GM12892 (cell line): ENCODE data around the gene PPP1R37.

ENCODE experiments used
- POLR2A ChIP-seq: IDR thresholded peaks from 2 replicates; pipeline ENCODE4 v1.6.1; 2011; ENCODE audit warnings: low read depth, low read length, control low read depth
- TAF1 ChIP-seq: IDR thresholded peaks from 2 replicates; pipeline ENCODE4 v1.6.1; 2011; ENCODE audit warnings: low read depth, mild to moderate bottlenecking, control low read depth, low read length, borderline replicate concordance

DNA sequence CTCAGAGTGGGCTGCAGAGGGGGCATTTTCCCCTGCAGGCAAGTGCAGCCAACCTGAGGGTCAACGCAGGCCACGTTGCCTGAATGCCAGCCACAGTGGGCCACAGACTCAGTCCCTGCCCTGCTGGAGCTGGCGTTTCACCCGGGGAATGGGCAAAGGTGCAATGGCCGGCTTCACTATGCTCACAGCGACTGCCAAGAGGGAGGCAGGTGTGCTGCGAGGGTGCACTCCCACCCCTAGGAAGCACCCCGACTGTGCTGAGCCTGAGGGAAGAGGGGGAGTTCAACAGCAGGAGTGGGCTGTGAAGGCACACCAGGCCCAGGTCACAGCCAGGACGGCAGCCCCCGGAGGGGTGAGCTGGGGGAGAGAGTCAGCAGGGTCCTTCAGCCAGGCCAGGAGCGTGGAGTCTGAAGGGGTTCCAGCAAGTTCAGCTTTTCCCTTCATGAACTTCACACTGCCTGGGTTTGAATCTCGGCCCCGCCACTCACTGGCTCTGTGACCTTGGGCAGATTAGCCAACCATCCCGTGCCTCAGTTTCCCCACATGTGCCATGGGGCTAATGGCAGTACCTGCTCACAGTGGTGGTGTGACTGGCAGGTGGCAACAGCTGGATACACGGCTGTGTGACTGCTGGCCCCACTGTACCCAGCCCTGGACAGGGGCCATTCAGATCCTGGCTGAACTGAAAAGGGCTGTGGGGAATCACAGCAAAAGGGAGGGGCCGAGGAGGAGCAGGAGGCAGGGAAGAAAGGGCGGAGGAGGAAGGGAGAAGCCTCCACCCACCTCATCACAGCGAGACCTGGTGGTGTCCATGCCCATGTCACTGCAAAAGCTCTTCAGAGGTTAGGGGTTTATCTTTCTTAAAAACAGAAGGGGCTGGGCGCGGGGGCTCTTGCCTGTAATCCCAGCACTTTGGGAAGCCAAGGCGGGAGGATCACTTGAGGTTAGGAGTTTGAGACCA, 77.4 kb downstream of the PPP1R37 start:
- no peak for TF ChIP-seq POLR2A
- TF ChIP-seq TAF1 = no peak
